ENCODE results near the gene NNT. TPM values are rescaled to one million over a fixed set of nuclear protein-coding genes. Genes with fewer than 3 reads are reported as not detected.

The NNT gene
- total and polyA plus RNA-seq, 10 of the 15 experiments (the other 5 are each of a cell fraction or from before 2014, with no cell fraction given), result 20.8 to 73.1 (median 51.9) TPM

DNA sequence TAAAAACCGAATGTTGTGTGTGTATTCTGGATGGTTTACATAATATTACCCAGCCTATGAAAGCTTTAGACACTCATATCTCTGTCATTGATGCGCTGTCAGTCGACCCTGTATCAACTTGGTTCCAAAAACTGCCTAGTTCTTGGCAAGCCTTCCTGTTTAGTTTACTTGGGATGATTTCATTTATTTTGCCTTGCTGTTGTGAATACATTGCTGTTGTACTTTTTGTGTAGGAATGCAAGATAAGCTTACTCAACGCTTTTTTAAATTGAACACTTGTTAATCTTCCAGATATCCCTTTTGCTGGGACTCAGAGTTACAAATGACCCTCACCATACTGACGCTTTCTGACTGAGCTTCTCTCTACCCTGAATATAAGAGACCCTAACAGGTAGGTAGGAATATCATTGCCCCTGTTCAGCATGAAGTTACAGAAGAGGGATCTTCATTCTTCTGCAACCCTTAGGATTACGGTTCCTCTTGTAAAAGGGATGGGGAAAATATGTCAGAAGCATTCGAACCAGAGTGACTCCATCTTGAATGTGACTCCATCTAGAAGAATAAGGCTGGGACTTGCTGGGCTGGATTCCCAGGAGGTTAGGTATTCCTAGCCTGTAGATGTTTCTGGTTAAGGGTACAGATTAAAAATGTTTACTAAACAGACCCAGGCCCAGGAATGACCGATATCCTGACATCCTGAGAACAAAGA lies 32.4 kb upstream of the NNT start:
- POLR2A ChIA-PET, result no interaction called here
- TF ChIP-seq, protein P1, sequence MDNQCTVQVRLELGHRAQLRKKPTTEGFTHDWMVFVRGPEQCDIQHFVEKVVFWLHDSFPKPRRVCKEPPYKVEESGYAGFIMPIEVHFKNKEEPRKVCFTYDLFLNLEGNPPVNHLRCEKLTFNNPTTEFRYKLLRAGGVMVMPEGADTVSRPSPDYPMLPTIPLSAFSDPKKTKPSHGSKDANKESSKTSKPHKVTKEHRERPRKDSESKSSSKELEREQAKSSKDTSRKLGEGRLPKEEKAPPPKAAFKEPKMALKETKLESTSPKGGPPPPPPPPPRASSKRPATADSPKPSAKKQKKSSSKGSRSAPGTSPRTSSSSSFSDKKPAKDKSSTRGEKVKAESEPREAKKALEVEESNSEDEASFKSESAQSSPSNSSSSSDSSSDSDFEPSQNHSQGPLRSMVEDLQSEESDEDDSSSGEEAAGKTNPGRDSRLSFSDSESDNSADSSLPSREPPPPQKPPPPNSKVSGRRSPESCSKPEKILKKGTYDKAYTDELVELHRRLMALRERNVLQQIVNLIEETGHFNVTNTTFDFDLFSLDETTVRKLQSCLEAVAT (IDR thresholded peaks at IDR 0.05), result no peak
- TF ChIP-seq TBL1XR1 (IDR thresholded peaks at IDR 0.05; ENCODE audit: low read depth, low read length) (no peak), NFIC (IDR thresholded peaks at IDR 0.05; ENCODE audit: low read depth, low read length) (no peak), SP1 (IDR thresholded peaks at IDR 0.05; ENCODE audit: low read depth, low read length) (no peak), POLR2A (IDR thresholded peaks at IDR 0.05; ENCODE audit: low read depth, low read length) (no peak)
- Histone ChIP-seq H3K27ac (ENCODE audit: control insufficient read depth, insufficient read depth) (no peak overlapping the region), H3K4me3 (no peak overlapping the region), H3K27me3 (replicated peaks in 1 of 2; ENCODE audit: control insufficient read depth in 2 of 2, insufficient read depth in 2 of 2, low read length in 1 of 2) (no peaks in the 10 kb centered on the region), H4K20me1 (ENCODE audit: control insufficient read depth, insufficient read depth) (no peaks in the 10 kb centered on the region), H3K79me2 (ENCODE audit: control insufficient read depth, insufficient read depth, low read length) (no peaks in the 10 kb centered on the region), H3K4me2 (ENCODE audit: control insufficient read depth, insufficient read depth) (no peak overlapping the region), H2AFZ (ENCODE audit: control insufficient read depth, low read depth, low read length) (no peak overlapping the region), H3K9ac (ENCODE audit: control insufficient read depth, insufficient read depth, low read length) (no peak overlapping the region), H3K36me3 (ENCODE audit: control insufficient read depth in 2 of 2, insufficient read depth in 2 of 2, low read length in 1 of 2) (peaks cover 0 to 5% of the 10 kb centered on the region in 2 experiments; a peak in 1 of 4 replicates), H3K9me3 (replicated peaks; ENCODE audit: control insufficient read depth, insufficient read depth, low read length) (no peaks in the 10 kb centered on the region), H3K4me1 (ENCODE audit: control insufficient read depth, insufficient read depth, low read length) (no peaks in the 10 kb centered on the region)
- WGBS (ENCODE audit: insufficient coverage, insufficient replicate concordance, low lambda C conversion rate, missing lambda C conversion rate), result 96% methylated on average over 8 of the region's 8 CpGs
- RAD21 ChIA-PET (ENCODE audit: unreplicated experiment), result interaction anchor here (1.4 kb wide), 1 partner anchor 10 kb away, joined by 5 read pairs; no protein-coding TSS in a partner anchor
- in situ Hi-C loops (cut with MboI) (no loop called here), intact Hi-C loops (cut with micrococcal nuclease; ENCODE audit: unreplicated experiment) (no loop called here)
- CTCF ChIA-PET, result no interaction called here
- FAIRE-seq, result no peak
- DNase-seq (ENCODE audit: low read depth, low spot score), result no peak
- BruUV-seq (replicated peaks), result no TSS peak
- SMC1A ChIA-PET (ENCODE audit: uncharacterized antibody, unreplicated experiment), result interaction anchor here (1.9 kb wide), 1 partner anchor 12 kb away, joined by 4 read pairs; no protein-coding TSS in a partner anchor
- no peak for ATAC-seq

DNA sequence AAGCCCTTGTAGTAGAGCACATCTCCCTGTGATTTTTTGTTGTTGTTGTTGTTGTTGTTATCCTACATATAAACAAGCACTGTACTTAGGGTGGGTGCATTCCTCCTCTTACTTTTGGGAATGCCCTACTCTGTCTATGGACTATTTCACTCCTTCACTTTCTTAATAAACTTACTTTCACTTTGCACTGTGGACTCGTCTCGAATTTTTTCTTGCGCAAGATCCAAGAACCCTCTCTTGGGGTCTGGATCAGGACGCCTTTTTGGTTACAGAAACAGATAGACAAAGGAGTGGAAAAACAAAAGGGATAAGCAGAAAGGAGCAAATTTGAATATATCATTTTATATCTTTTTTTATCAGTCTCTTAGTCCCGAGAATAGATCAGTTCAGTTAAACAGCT lies 31.7 kb upstream of the NNT start:
- RAD21 ChIA-PET (ENCODE audit: unreplicated experiment), result no interaction called here
- TF ChIP-seq EED (IDR thresholded peaks at IDR 0.05; ENCODE audit: low read depth) (no peak), SIN3A (IDR thresholded peaks at IDR 0.05; ENCODE audit: low read depth, low read length) (no peak), ZNF274 (IDR thresholded peaks at IDR 0.05; ENCODE audit: insufficient read depth, insufficient read length) (no peak), SP1 (IDR thresholded peaks at IDR 0.05; ENCODE audit: low read depth, low read length) (no peak), TBL1XR1 (IDR thresholded peaks at IDR 0.05; ENCODE audit: low read depth, low read length) (no peak), SRF (IDR thresholded peaks at IDR 0.05; ENCODE audit: low read depth in 2 of 2, low read length in 2 of 2) (no peak), RCOR1 (conservative IDR thresholded peaks at IDR 0.05; ENCODE audit: low read depth, low read length) (no peak), KAT2A (conservative IDR thresholded peaks at IDR 0.05; ENCODE audit: control insufficient read depth, low read depth, low read length) (no peak)
- TF ChIP-seq, protein P2, sequence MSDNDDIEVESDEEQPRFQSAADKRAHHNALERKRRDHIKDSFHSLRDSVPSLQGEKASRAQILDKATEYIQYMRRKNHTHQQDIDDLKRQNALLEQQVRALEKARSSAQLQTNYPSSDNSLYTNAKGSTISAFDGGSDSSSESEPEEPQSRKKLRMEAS (IDR thresholded peaks at IDR 0.05; ENCODE audit: low read depth, low read length), result no peak
- TF ChIP-seq, protein P3, sequence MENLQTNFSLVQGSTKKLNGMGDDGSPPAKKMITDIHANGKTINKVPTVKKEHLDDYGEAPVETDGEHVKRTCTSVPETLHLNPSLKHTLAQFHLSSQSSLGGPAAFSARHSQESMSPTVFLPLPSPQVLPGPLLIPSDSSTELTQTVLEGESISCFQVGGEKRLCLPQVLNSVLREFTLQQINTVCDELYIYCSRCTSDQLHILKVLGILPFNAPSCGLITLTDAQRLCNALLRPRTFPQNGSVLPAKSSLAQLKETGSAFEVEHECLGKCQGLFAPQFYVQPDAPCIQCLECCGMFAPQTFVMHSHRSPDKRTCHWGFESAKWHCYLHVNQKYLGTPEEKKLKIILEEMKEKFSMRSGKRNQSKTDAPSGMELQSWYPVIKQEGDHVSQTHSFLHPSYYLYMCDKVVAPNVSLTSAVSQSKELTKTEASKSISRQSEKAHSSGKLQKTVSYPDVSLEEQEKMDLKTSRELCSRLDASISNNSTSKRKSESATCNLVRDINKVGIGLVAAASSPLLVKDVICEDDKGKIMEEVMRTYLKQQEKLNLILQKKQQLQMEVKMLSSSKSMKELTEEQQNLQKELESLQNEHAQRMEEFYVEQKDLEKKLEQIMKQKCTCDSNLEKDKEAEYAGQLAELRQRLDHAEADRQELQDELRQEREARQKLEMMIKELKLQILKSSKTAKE (IDR thresholded peaks at IDR 0.05; ENCODE audit: low read depth, poor library complexity, severe bottlenecking), result no peak

More for the DNA sequence above, 31.7 kb upstream of the NNT start:
- WGBS (ENCODE audit: insufficient coverage, insufficient replicate concordance, low lambda C conversion rate, missing lambda C conversion rate), result 91% methylated on average over 5 of the region's 5 CpGs
- no peaks in the 10 kb centered on the region for H3K79me2 ChIP-seq (ENCODE audit: control insufficient read depth, insufficient read depth, low read length)
- SMC1A ChIA-PET (ENCODE audit: uncharacterized antibody, unreplicated experiment), result interaction anchor here (1.9 kb wide), 1 partner anchor 13 kb away, joined by 4 read pairs; no protein-coding TSS in a partner anchor
- no peak overlapping the region for H2AFZ ChIP-seq (ENCODE audit: control insufficient read depth, low read depth, low read length)
- no peak for DNase-seq (ENCODE audit: low read depth, low spot score)
- BruUV-seq (replicated peaks), result no TSS peak
- intact Hi-C loops (cut with micrococcal nuclease; ENCODE audit: unreplicated experiment) (no loop called here), in situ Hi-C loops (cut with MboI) (no loop called here)
- peaks cover 0 to 5% of the 10 kb centered on the region in 2 experiments; a peak in 1 of 4 replicates for H3K36me3 ChIP-seq (ENCODE audit: control insufficient read depth in 2 of 2, insufficient read depth in 2 of 2, low read length in 1 of 2)
- H3K4me2 ChIP-seq (ENCODE audit: control insufficient read depth, insufficient read depth), result no peak overlapping the region
- H3K9me3 ChIP-seq (replicated peaks; ENCODE audit: control insufficient read depth, insufficient read depth, low read length), result no peaks in the 10 kb centered on the region; the same call in 2 of the 3 replicates
- CTCF ChIA-PET, result interaction anchor here (0.8 kb wide), 1 partner anchor 13 kb away, joined by 3 read pairs; no protein-coding TSS in a partner anchor
- ATAC-seq, result no peak
- FAIRE-seq, result no peak
- H3K27me3 ChIP-seq (replicated peaks in 1 of 2; ENCODE audit: control insufficient read depth in 2 of 2, insufficient read depth in 2 of 2, low read length in 1 of 2), result no peaks in the 10 kb centered on the region
- H3K27ac ChIP-seq (ENCODE audit: control insufficient read depth, insufficient read depth), result no peak overlapping the region
- H3K4me1 ChIP-seq (ENCODE audit: control insufficient read depth, insufficient read depth, low read length), result no peaks in the 10 kb centered on the region
- POLR2A ChIA-PET, result no interaction called here
- H3K9ac ChIP-seq (ENCODE audit: control insufficient read depth, insufficient read depth, low read length), result no peak overlapping the region
- no peak overlapping the region for H3K4me3 ChIP-seq
- no peaks in the 10 kb centered on the region for H4K20me1 ChIP-seq (ENCODE audit: control insufficient read depth, insufficient read depth)

All from GM12878 (cell line).